AG04450 (cell line): ENCODE results near the gene MTUS2. TPM values are rescaled to one million over a fixed set of nuclear protein-coding genes. Genes with fewer than 3 reads are reported as not detected.
"Not testable (repeated sequence)": the region's sequence is repeated elsewhere in the genome, so short reads cannot be mapped to it uniquely, and the experiment has no call there.

Experiments
- CTCF ChIA-PET: fragments of 300-600, 350-600 bp; formaldehyde crosslinking; extraction: SDS; loops from one replicate; lab custom pipeline; 2022; ENCODE audit warnings: antibody characterized with exemption, inconsistent platforms; lab: Charles Lee
- POLR2A ChIA-PET: fragments of 350-600 bp; formaldehyde crosslinking; extraction: SDS; loops from one replicate; lab custom pipeline; 2021; ENCODE audit warnings: antibody characterized with exemption, inconsistent platforms; lab: Yijun Ruan, JAX
- DNase-seq: peaks from one replicate; pipeline ENCODE4 v3.0.0-alpha.2; 2011; ENCODE audit warnings: low read depth, low spot score
- H3K27ac ChIP-seq: one replicate; pipeline ENCODE4 v1.5.1; 2012; ENCODE audit warnings: low read depth, low read length, control low read depth
- H3K27me3 ChIP-seq: one replicate; pipeline ENCODE4 v1.6.0; 2012; ENCODE audit warnings: low read length; ENCODE audit not compliant: control insufficient read depth, insufficient read depth
- H3K4me3 ChIP-seq: 2 replicates; pipeline ENCODE4 v1.5.1; 2011; ENCODE audit warnings: mild to moderate bottlenecking, low read depth, low read length, control low read depth
- H3K9me3 ChIP-seq: 2 replicates; pipeline ENCODE4 v1.5.1; 2012; ENCODE audit warnings: low read length; ENCODE audit not compliant: control insufficient read depth, insufficient read depth
- polyA plus RNA-seq: library from polyadenylated mRNA; depleted of rRNA; stranded (reverse); fragments of >200 nt; gene quantifications from 2 replicates; pipeline ENCODE4 v1.2.3, GENCODE V29; 2011
- TF ChIP-seq, protein P1 (sequence below): IDR thresholded peaks from 2 replicates; pipeline ENCODE4 v1.5.1; 2011; ENCODE audit warnings: low read depth, low read length, control low read depth, inconsistent platforms

The MTUS2 gene
- polyA plus RNA-seq, 1 experiment: 0.02 TPM

- ChIA-PET POLR2A (no interaction called here), CTCF (no interaction called here)
- no peak for DNase-seq
- Histone ChIP-seq H3K9me3 (peaks cover 28% of the 10 kb centered on the region), H3K27ac (no peak overlapping the region), H3K27me3 (no peaks in the 10 kb centered on the region), H3K4me3 (no peak overlapping the region)
- TF ChIP-seq, protein P1, sequence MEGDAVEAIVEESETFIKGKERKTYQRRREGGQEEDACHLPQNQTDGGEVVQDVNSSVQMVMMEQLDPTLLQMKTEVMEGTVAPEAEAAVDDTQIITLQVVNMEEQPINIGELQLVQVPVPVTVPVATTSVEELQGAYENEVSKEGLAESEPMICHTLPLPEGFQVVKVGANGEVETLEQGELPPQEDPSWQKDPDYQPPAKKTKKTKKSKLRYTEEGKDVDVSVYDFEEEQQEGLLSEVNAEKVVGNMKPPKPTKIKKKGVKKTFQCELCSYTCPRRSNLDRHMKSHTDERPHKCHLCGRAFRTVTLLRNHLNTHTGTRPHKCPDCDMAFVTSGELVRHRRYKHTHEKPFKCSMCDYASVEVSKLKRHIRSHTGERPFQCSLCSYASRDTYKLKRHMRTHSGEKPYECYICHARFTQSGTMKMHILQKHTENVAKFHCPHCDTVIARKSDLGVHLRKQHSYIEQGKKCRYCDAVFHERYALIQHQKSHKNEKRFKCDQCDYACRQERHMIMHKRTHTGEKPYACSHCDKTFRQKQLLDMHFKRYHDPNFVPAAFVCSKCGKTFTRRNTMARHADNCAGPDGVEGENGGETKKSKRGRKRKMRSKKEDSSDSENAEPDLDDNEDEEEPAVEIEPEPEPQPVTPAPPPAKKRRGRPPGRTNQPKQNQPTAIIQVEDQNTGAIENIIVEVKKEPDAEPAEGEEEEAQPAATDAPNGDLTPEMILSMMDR: no peak
These were observed 164.7 kb downstream of the MTUS2 start for GRCh38 chr13:28984825-28985224.

DNA sequence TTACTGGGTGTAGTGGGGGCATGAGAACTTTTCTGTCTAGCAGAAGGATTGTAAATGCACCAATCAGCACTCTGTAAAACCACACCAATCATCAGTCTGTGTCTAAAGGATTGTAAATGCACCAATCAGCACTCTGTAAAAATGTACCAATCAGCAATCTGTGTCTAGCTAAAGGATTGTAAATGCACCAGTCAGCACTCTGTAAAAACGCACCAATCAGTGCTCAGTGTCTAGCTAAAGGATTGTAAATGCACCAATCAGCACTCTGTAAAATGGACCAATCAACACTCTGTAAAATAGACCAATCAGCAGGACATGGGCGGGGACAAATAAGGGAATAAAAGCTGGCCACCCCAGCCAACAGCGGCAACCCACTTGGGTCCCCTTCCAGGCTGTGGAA, 170.2 kb downstream of the MTUS2 start:
- H3K27ac ChIP-seq, H3K27me3 ChIP-seq, DNase-seq, H3K4me3 ChIP-seq, POLR2A ChIA-PET, CTCF ChIA-PET: not testable (repeated sequence)
- H3K9me3 ChIP-seq: peaks cover 46% of the 10 kb centered on the region

DNA sequence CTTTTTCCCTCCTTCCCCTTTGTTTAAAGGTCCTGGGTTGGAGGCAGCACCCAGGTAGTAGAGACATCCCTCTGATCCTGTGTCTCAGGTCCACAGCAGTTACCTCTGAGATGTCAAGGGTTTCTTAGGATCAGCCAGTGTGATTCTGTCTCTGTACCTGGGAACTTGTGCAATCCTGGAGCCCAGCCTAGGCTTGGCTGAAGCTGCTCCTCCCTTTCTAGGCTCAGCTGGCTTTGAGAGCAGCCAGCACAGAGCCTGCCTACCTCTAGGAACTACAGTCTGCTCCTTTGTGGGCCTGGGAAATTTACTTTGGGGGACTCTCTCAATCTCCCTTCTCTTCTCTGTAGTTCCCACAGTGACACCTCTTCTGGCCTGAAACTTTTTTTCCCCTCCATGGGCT, 171.6 kb downstream of the MTUS2 start:
- TF ChIP-seq, protein P1: no peak
- Histone ChIP-seq H3K4me3 (no peak overlapping the region), H3K9me3 (peaks cover 35% of the 10 kb centered on the region), H3K27ac (no peak overlapping the region), H3K27me3 (no peaks in the 10 kb centered on the region)
- CTCF ChIA-PET: no interaction called here
- POLR2A ChIA-PET: no interaction called here
- no peak for DNase-seq

DNA sequence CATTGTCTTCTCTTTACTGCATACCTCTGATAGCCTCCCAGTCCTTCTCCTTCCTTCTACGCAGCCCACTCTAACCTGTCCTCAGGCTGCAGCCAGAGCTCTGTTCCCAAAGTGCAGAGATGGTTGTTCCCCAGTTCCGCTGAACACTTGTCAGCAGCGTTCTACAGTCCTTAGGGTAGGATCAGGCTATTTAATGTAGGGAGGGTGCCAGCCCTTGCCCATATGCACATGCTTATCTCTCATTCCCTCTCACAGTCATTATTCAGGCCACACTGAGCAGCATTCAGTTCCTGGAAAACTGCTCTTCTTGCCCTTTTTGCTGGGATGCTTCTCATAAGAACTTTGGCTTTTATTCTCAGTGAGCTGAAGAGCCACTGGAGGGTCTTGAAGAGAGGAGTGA, 180.7 kb downstream of the MTUS2 start:
- ChIA-PET POLR2A (no interaction called here), CTCF (no interaction called here)
- Histone ChIP-seq H3K27me3 (no peaks in the 10 kb centered on the region), H3K9me3 (peaks cover 29% of the 10 kb centered on the region), H3K27ac (no peak overlapping the region), H3K4me3 (no peak overlapping the region)
- DNase-seq: no peak
- TF ChIP-seq, protein P1: no peak

GRCh38 chr13:29005035-29005762, 185.1 kb downstream of the MTUS2 start:
- no peak for DNase-seq
- H3K27ac ChIP-seq: no peak overlapping the region
- peaks cover 37% of the 10 kb centered on the region for H3K9me3 ChIP-seq
- TF ChIP-seq, protein P1: no peak
- no peaks in the 10 kb centered on the region for H3K27me3 ChIP-seq
- CTCF ChIA-PET: no interaction called here
- H3K4me3 ChIP-seq: no peak overlapping the region
- POLR2A ChIA-PET: no interaction called here
